Neuronal stem cell (in vitro differentiated cells): ENCODE measurements around the gene ZNF775.

Experiments used
- DNase-seq: peaks from one replicate; pipeline ENCODE4 v3.0.0-alpha.2; 2013; ENCODE audit warnings: low spot score
- H2AFZ ChIP-seq: one replicate; pipeline ENCODE4 v1.6.1; 2013; ENCODE audit warnings: mild to moderate bottlenecking, low read length, inconsistent platforms
- H2AK5ac ChIP-seq: 2 replicates; pipeline ENCODE4 v1.6.1; 2013; ENCODE audit warnings: low read depth, mild to moderate bottlenecking, inconsistent platforms, low read length, moderate library complexity, mixed read lengths
- H2BK120ac ChIP-seq: 2 replicates; pipeline ENCODE4 v1.6.1; 2013; ENCODE audit warnings: low read depth, mild to moderate bottlenecking, inconsistent platforms, low read length, moderate library complexity, mixed read lengths
- H2BK12ac ChIP-seq: one replicate; pipeline ENCODE4 v1.6.1; 2013; ENCODE audit warnings: low read length, inconsistent platforms
- H2BK15ac ChIP-seq: 2 replicates; pipeline ENCODE4 v1.6.1; 2013; ENCODE audit warnings: mild to moderate bottlenecking, low read length, inconsistent platforms, mixed read lengths
- H2BK5ac ChIP-seq: one replicate; pipeline ENCODE4 v1.6.1; 2013; ENCODE audit warnings: inconsistent platforms, mild to moderate bottlenecking, low read length, moderate library complexity
- H3K14ac ChIP-seq: one replicate; pipeline ENCODE4 v1.6.1; 2013; ENCODE audit warnings: low read length, inconsistent platforms
- H3K18ac ChIP-seq: 2 replicates; pipeline ENCODE4 v1.6.1; 2013; ENCODE audit warnings: low read length, inconsistent platforms
- H3K23ac ChIP-seq: 2 replicates; pipeline ENCODE4 v1.6.1; 2013; ENCODE audit warnings: low read depth, mild to moderate bottlenecking, mixed read lengths, low read length, inconsistent platforms; ENCODE audit not compliant: poor library complexity
- H3K27ac ChIP-seq: replicated peaks from 3 replicates; pipeline ENCODE4 v1.5.1; 2013; ENCODE audit warnings: low read length, inconsistent platforms
- H3K27me3 ChIP-seq, 3 experiments: 2 replicates each; pipeline ENCODE4 v1.6.1; 2013; ENCODE audit warnings: low read length in 3 of 3, mild to moderate bottlenecking in 2 of 3, inconsistent platforms in 1 of 3, low read depth in 1 of 3, mixed read lengths in 1 of 3, moderate library complexity in 1 of 3; ENCODE audit not compliant: control insufficient read depth in 3 of 3, insufficient read depth in 3 of 3
- H3K36me3 ChIP-seq, 2 donors: replicated peaks in 1 of 2; 2 replicates each; pipeline ENCODE4 v1.6.1; 2013; ENCODE audit warnings: low read length in 2 of 2; ENCODE audit not compliant: control insufficient read depth in 2 of 2, insufficient read depth in 2 of 2
- H3K4ac ChIP-seq: 2 replicates; pipeline ENCODE4 v1.6.1; 2013; ENCODE audit warnings: inconsistent platforms, mild to moderate bottlenecking, low read length, moderate library complexity
- H3K4me1 ChIP-seq, 2 donors: 1 replicate in 1 of 2; 2 replicates in 1 of 2; pipeline ENCODE4 v1.6.1; 2013; ENCODE audit warnings: low read length in 2 of 2, low read depth in 1 of 2; ENCODE audit not compliant: control insufficient read depth in 2 of 2, insufficient read depth in 1 of 2
- H3K4me2 ChIP-seq: one replicate; pipeline ENCODE4 v1.6.1; 2013; ENCODE audit warnings: mild to moderate bottlenecking, low read length, inconsistent platforms; ENCODE audit not compliant: insufficient read depth, poor library complexity, severe bottlenecking
- H3K4me3 ChIP-seq, 2 donors: 2 replicates each; pipeline ENCODE4 v1.5.1; 2013; ENCODE audit warnings: low read length in 2 of 2, mild to moderate bottlenecking in 2 of 2, inconsistent platforms in 1 of 2, moderate library complexity in 1 of 2
- H3K79me1 ChIP-seq: one replicate; pipeline ENCODE4 v1.6.1; 2013; ENCODE audit warnings: low read depth, mild to moderate bottlenecking, inconsistent platforms, low read length, moderate library complexity
- H3K9ac ChIP-seq: one replicate; pipeline ENCODE4 v1.6.1; 2013; ENCODE audit warnings: mild to moderate bottlenecking, low read depth, low read length, inconsistent platforms; ENCODE audit not compliant: poor library complexity
- H3K9me3 ChIP-seq, 2 donors: replicated peaks in 1 of 2; 2 replicates each; pipeline versions ENCODE3 to v1.6.1; 2013; ENCODE audit warnings: low read length in 2 of 2, mild to moderate bottlenecking in 2 of 2, inconsistent platforms in 1 of 2, low read depth in 1 of 2, mixed read lengths in 1 of 2, moderate library complexity in 1 of 2; ENCODE audit not compliant: control insufficient read depth in 2 of 2, insufficient read depth in 1 of 2
- H4K8ac ChIP-seq: one replicate; pipeline ENCODE4 v1.6.1; 2013; ENCODE audit warnings: low read depth, mild to moderate bottlenecking, inconsistent platforms, low read length, moderate library complexity
- H4K91ac ChIP-seq: one replicate; pipeline ENCODE4 v1.6.1; 2013; ENCODE audit warnings: low read length, low read depth, mild to moderate bottlenecking, inconsistent platforms; ENCODE audit not compliant: poor library complexity
- WGBS, 2 donors: extraction: QIAGEN DNeasy Blood & Tissue Kit; methylation state at CpG; one replicate each; pipeline ENCODE4 v1.1.7; 2013; ENCODE audit warnings: missing lambda C conversion rate in 2 of 2, mixed read lengths in 1 of 2; ENCODE audit not compliant: insufficient read length in 2 of 2, insufficient replicate concordance in 1 of 2; ENCODE audit errors: extremely low coverage in 2 of 2; 5-methylcytosine and 5-hydroxymethylcytosine counted together

ZNF775 gene

GRCh38 chr7:150365673-150366398 is 13.3 kb upstream of the ZNF775 start:
- no peak overlapping the region for H2BK5ac ChIP-seq
- no peak for DNase-seq
- no peaks in the 10 kb centered on the region for H3K9me3 ChIP-seq
- no peak overlapping the region for H2AK5ac ChIP-seq
- no CpG with 5 or more reads among the region's 5 CpGs for WGBS, 2 donors
- H4K91ac ChIP-seq = no peak overlapping the region
- no peak overlapping the region for H3K18ac ChIP-seq
- no peak overlapping the region for H3K4me2 ChIP-seq
- H3K4me1 ChIP-seq = peaks cover 18 to 36% of the 10 kb centered on the region in 2 donors
- no peak overlapping the region for H3K14ac ChIP-seq
- H3K79me1 ChIP-seq = peaks cover 2% of the 10 kb centered on the region
- no peaks in the 10 kb centered on the region for H3K27me3 ChIP-seq
- H2AFZ ChIP-seq = peak overlapping the region; percentile 20
- no peak overlapping the region for H3K27ac ChIP-seq
- no peak overlapping the region for H3K9ac ChIP-seq
- H3K36me3 ChIP-seq = peaks cover 9 to 14% of the 10 kb centered on the region in 2 donors
- H3K4me3 ChIP-seq = no peak overlapping the region
- H2BK12ac ChIP-seq = no peak overlapping the region
- H4K8ac ChIP-seq = no peak overlapping the region
- H3K4ac ChIP-seq = no peak overlapping the region
- no peak overlapping the region for H2BK15ac ChIP-seq
- no peak overlapping the region for H2BK120ac ChIP-seq
- H3K23ac ChIP-seq = no peak overlapping the region

GRCh38 chr7:150367677-150368095 is 11.4 kb upstream of the ZNF775 start:
- peaks cover 11 to 21% of the 10 kb centered on the region in 2 donors for H3K4me1 ChIP-seq
- no CpG with 5 or more reads among the region's 8 CpGs for WGBS, 2 donors
- no peak for DNase-seq

GRCh38 chr7:150368096-150368883 is 10.8 kb upstream of the ZNF775 start, which contains the start of gene REPIN1:
Gene REPIN1 (plus strand): TSS chr7:150368822. CDS start chr7:150369712, 890 bp downstream.
- Histone ChIP-seq H3K4me1 (peaks cover 9 to 19% of the 10 kb centered on the region in 2 donors), H2AK5ac (peak within 1 kb of the TSS; percentile 99), H3K79me1 (peaks cover 19% of the 10 kb centered on the region), H3K4ac (peak within 1 kb of the TSS; percentile 38), H3K14ac (peak within 1 kb of the TSS; percentile 71), H2AFZ (peak within 1 kb of the TSS; percentile 95), H4K91ac (peak within 1 kb of the TSS; percentile 94), H2BK5ac (peak within 1 kb of the TSS; percentile 99), H3K4me2 (peak within 1 kb of the TSS; percentile 97), H3K23ac (peak within 1 kb of the TSS; percentile 95), H3K27me3 (no peaks in the 10 kb centered on the region), H2BK120ac (peak within 1 kb of the TSS; percentile 99), H3K9ac (peak within 1 kb of the TSS; percentile 94), H2BK12ac (peak within 1 kb of the TSS; percentile 63), H4K8ac (peak within 1 kb of the TSS; percentile 89), H3K18ac (peak within 1 kb of the TSS; percentile 98), H2BK15ac (peak within 1 kb of the TSS; percentile 91), H3K36me3 (peaks cover 25 to 37% of the 10 kb centered on the region in 2 donors), H3K9me3 (no peaks in the 10 kb centered on the region), H3K4me3 (peak within 1 kb of the TSS; percentile 72 to 99), H3K27ac (peak within 1 kb of the TSS; percentile 92)
- WGBS, 2 donors = no CpG with 5 or more reads among the region's 85 CpGs
- DNase-seq = peak; percentile 90

More at GRCh38 chr7:150367677-150368095, 11.4 kb upstream of the ZNF775 start:
- Histone ChIP-seq H3K9me3 (no peaks in the 10 kb centered on the region), H2AK5ac (no peak overlapping the region), H2BK15ac (peak overlapping the region; percentile 4), H2BK12ac (no peak overlapping the region), H3K4ac (no peak overlapping the region), H3K18ac (no peak overlapping the region), H2AFZ (peak overlapping the region; percentile 95), H3K27ac (peak overlapping the region; percentile 92), H2BK120ac (no peak overlapping the region), H2BK5ac (peak overlapping the region; percentile 99), H3K27me3 (no peaks in the 10 kb centered on the region), H3K36me3 (peaks cover 19 to 31% of the 10 kb centered on the region in 2 donors), H3K4me2 (peak overlapping the region; percentile 65), H4K8ac (no peak overlapping the region), H3K9ac (peak overlapping the region; percentile 50), H3K4me3 (peak overlapping the region in 1 of 2 donors; percentile 72), H3K79me1 (peaks cover 17% of the 10 kb centered on the region), H3K23ac (no peak overlapping the region), H4K91ac (no peak overlapping the region), H3K14ac (no peak overlapping the region)
